ENCODE measurements around the gene DNAJC15.

DNA sequence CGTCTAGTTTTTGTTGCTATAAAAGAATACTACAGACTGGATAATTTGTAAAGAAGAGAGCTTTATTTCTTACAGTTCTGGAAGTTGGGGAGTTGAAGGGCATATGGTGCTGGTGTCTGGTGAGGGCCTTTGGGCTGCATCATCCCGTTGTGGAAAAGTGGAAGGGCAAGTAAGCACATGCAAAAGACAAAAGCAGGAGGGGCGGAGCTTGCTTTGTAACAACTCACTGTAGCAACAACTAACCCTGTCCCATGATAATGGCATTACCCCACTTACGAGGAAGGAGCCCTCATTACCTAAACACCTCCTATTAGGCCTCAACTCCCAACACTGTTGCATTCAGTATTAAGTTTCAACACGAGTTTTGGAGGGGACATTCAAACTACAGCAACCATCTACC lies 7.2 kb upstream of the DNAJC15 start:
- TF ChIP-seq, protein P1, sequence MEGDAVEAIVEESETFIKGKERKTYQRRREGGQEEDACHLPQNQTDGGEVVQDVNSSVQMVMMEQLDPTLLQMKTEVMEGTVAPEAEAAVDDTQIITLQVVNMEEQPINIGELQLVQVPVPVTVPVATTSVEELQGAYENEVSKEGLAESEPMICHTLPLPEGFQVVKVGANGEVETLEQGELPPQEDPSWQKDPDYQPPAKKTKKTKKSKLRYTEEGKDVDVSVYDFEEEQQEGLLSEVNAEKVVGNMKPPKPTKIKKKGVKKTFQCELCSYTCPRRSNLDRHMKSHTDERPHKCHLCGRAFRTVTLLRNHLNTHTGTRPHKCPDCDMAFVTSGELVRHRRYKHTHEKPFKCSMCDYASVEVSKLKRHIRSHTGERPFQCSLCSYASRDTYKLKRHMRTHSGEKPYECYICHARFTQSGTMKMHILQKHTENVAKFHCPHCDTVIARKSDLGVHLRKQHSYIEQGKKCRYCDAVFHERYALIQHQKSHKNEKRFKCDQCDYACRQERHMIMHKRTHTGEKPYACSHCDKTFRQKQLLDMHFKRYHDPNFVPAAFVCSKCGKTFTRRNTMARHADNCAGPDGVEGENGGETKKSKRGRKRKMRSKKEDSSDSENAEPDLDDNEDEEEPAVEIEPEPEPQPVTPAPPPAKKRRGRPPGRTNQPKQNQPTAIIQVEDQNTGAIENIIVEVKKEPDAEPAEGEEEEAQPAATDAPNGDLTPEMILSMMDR (IDR thresholded peaks at IDR 0.05) = no peak
- TF ChIP-seq POLR2AphosphoS5 (IDR thresholded peaks at IDR 0.05) = no peak
